Kidney tubule cell (primary cell): ENCODE results near the gene VWA7.

Source experiments
- DNase-seq: peaks from one replicate; pipeline ENCODE4 v3.0.0-alpha.2; 2018; ENCODE audit warnings: low spot score

The VWA7 gene

DNA sequence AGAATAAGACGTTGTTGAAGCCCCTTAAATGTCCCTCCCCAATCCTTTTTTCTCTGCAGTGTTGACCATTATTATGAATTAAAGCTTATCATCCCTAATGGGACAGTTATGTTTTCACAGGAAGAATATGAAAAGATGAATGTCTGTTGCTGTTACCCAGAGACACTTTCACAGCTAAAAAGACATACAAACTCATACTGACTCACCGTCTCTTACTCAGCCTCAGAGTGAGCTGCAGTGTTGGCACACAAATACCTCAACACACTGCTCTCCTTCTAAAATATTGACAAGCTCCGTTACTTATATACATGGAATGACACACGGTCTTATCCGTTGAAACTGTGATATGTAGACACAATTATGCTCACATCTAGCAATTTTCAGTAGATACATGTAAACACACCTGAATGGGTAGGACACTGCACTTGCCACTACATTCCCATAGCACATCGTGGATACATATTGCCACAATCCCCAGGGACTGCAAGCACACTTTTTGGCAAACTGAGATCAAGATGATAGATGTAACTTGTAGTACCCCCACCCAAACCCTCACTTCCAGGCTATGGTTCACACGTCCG, 24.3 kb downstream of the VWA7 start:
- DNase-seq = peak; percentile 69

DNA sequence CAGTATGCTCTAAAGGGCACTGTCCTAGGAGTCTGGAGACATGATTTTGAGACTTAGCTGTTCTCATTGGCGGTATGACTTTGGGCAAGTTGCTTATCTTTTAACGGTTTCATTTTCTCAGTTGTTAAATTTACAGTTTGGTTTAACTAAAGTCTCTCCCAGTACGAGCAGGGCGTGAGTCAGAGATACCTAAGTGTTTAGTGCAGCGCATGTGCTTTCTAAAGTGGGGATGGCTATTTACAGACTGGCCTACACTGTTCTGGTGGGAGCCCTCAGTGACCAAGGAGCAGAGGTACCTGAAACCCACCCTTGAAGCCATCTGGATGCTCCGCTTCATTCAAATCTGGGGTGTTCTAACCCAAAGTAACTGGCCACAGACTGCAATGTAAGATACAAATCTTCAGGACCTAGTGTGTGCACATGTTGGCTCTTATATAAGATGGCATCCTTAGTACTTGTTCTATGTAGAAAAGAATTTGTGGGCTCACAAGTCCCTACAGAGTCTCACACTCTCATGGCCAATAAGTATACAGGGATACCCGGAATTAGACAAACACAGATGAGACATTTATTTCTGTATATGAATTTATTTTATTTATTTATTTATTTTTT, 26.6 kb downstream of the VWA7 start:
- DNase-seq = no peak

DNA sequence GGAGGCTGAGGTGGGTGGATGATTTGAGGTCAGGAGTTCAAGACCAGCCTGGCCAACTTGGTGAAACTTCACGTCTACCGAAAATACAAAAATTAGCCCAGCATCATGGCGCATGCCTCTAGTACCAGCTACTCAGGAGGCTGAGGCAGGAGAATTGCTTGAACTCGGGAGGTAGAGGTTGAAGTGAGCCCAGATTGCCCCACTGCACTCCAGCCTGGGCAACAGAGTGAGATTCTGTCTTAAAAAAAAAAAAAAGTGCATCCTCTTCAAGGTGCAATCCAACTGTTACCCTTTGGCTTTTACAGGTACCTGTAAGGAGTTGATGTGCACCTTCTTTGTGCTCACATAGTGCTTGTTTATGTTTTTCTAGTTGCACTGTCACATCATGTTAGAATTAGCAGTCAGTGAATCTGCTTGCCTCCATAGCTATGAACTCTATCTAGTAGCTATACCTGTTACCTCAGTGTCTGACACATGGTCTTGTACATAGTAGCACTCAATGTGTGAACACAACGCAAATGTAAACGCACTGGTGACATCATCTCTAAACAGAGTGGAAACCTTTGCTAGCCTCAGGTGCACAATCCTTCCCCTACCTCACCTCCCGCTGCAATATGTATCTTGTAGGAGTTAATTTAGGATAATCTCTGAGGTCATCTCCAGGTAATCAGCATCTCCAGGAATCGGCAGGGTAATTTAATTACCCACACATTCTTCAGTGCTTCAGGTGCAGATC, 27.7 kb downstream of the VWA7 start:
- DNase-seq = no peak

DNA sequence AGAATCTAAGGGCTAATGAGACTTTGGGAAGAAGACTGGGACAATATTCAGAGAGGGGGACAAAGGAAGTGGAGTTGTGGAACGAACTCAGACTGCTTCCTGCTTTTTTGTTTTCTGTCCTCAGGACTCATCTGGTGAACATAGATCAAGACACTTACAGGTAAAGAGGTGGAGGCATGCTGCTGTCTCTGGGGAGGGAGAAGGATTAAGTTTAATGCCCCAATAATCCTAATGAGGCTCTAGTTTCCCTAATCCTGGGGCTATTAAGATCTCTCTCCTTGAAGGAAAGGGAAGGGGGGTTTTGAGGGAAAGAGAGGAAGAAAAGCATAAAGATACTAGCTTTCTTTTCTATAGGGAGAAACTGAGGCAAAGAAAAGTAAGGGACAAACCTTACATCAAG, 32.7 kb downstream of the VWA7 start:
- DNase-seq = no peak

DNA sequence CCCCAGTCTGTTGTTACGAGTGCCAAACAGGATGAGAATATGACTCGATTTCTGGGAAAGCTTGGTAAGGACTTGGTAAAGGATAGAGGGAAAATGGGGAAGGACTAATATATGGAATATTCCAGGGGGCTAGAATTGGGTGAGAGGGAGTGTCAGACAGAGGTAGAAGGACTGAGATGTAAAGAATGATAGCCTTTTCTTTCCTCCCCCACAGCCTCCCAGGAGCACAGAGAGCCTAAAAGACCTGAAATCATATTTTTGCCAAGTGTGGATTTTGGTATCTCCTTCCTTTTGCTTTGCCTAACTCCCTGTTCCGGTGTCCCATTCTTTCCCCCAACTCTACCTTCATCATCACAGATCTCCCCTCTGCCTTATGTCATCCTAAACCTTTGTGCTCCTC, 34.2 kb downstream of the VWA7 start:
- DNase-seq = no peak

DNA sequence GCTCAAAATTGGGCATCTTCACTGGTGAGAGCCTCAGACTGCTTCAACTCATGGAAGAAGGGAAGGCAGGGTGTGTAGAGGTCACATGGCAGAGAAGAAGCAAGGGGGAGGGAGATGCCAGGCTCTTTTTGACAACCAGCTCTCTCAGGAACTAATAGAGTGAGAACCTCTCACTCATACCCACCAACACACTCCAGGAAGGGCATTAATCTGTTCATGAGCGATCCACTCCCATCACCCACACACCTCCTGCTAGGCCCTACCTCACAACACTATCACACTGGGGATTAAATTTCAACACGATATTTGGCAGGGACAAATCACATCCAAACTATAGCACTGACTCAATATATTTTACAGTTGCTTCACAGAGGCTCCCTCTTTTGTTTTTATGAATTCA, 35.3 kb downstream of the VWA7 start:
- no peak for DNase-seq

DNA sequence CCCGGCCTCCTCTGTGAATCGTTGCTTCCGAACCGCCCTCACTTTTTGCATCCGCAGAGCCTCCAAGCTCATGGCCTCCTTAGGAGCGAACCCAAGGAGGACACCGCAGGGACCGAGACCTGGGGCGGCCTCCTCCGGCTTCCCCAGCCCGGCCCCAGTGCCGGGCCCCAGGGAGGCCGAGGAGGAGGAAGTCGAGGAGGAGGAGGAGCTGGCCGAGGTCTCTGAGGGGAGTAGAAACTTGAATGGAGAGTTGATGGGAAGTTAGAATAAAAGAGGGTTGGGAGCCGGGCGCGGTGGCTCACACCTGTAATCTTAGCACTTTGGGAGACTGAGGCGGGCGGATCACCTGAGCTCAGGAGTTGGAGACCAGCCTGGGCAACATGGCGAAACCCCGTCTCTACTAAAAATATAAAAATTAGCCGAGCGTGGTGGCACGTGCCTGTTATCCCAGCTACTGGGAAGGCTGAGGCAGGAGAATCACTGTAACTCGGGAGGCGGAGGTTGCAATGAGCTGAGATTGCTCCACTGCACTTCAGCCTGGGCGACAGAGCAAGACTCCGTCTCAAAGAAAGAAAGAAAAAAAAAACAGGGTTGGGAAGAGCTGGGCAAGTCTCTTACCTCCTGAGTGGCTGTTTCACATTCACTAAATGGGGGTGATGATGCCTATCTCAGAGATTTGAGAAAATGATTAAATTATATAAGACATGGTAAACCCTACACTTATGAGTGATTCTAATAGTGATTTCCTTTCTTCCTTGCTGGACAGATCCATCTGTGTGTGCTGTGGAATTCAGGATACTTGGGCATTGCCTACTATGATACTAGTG, 36.5 kb downstream of the VWA7 start:
- DNase-seq = peak; percentile 49

DNA sequence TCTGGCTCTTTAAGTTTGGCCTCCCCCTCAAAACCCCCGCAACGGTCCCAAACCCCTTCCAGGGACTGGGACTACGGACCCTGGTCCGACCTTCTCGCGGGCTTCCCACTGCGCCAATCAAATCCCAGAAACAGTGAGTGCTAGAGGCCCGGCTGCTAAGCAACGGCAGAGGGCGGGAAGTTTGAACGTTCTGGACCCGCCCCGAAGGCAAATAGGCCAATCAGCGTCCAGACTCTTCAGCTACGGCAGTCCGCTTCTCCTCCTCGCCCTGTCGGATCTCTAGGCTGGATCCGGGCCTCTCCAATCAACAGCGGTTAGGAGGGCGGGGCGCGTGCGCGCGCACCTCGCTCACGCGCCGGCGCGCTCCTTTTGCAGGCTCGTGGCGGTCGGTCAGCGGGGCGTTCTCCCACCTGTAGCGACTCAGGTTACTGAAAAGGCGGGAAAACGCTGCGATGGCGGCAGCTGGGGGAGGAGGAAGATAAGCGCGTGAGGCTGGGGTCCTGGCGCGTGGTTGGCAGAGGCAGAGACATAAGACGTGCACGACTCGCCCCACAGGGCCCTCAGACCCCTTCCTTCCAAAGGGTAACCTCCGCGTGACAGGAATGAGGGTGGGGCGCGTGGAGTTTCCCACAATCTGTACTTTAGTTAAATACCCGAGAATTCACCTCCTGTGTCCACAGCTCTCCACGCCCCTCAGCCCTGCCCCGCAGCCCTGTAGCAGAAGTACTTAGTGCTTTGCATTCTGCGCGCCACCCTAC, 37.3 kb downstream of the VWA7 start, which contains the start of gene MSH5:
Gene MSH5, plus strand, starts transcription at position 367 of the 758 bp plus-strand sequence. CDS start 462 bp downstream, outside the sequence.
- DNase-seq = peak; percentile 100

DNA sequence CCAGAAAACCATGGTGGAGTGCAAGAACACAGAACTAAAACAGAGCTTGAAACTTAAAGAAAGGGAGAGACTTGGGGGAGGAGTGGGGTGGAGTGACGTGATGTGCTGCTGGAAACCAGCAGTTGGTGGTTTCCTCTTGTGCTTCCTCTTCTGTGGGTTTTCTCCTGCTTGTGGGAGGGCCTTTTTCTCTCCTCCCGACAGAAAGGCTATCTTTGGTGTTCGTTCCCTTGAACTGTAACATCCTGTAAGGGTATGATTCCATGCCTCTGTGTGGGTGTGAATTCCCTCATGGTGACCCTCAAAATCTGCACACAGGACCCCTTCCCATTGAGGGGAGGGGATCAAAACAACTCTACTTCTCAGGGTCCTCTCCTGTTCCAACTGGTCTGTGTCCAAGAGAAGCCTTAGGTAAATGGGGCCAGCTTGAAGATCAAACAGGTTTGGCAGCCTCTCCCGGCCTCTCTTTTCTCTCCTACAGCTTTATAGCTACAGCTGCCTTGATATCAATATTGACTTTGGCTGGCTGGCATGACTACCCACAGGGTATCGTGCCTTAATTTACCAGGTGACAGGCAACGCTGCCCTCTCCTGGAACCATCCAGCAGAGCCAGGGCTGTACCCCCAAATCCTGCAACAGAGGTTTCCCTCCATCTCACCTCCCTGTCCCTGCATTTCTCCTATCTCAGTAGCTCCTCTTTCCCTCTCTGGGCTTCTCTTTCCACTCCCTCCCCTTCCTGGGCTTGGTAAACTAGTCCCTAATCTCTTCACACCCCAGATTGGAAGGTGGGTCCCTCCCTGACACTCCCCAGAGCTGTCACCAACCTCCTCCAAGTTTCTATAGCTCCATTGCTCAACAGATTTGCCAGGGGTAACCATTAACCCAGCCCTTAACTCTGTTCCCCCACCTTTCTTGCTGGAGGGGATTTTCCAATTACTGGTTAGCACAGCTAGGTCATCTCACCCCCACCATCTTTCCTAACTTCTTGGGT, 38.8 kb downstream of the VWA7 start:
- DNase-seq = peak; percentile 91

DNA sequence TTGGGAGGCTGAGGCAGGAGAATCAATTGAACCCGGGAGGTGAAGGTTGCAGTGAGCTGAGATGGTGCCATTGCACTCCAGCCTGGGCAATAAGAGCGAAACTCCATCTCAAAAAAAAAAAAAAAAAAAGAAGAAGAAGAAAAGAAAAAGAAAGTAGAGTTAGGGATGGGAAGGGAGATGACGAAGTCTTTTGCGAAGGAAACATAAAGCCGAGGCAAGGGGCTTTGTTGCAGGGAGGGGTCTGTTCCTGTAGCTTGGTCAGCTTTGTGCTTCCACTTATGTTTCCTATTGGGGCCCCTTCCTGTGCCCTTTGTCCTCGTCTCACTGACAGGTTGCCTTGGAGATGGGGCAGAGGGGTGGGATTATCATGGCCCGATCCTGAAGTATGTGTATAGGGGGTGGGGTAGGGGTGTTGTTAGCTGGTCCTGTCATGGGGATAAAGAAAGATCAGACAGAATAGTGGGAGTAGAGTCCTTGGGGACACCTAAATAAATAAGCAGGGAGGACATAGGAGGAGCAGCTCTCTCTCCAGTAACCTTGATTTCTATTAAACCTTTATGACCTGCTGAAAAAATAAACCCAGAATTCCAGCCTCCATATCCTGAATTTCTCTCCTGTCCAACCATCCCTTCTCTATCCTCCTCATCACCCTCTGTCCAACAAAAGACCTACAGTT, 39.7 kb downstream of the VWA7 start:
- no peak for DNase-seq

DNA sequence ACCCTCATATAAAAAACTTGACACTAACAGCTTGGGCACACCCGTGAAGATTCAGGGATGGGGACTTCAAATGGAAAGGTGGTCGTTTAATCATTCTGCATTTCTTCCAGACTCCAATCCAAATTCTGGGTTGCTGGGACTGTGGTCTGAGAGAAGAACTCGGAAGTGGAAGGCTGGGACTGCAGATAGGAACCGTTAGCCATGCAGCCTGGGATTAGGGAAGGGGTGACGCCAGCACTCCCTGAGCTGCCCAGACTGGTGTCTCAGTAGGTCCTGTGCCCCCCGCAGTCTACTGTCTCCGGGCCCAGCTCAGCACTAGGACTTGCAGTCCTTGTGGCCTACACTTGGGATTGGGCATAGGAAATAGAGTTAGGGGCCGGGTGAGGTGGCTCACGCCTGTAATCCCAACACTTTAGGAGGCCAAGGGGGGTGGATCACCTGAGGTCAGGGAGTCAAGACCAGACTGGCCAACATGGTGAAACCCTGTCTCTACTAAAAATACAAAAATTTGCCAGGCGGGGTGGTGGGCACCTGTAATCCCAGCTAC, 40.3 kb downstream of the VWA7 start:
- no peak for DNase-seq

DNA sequence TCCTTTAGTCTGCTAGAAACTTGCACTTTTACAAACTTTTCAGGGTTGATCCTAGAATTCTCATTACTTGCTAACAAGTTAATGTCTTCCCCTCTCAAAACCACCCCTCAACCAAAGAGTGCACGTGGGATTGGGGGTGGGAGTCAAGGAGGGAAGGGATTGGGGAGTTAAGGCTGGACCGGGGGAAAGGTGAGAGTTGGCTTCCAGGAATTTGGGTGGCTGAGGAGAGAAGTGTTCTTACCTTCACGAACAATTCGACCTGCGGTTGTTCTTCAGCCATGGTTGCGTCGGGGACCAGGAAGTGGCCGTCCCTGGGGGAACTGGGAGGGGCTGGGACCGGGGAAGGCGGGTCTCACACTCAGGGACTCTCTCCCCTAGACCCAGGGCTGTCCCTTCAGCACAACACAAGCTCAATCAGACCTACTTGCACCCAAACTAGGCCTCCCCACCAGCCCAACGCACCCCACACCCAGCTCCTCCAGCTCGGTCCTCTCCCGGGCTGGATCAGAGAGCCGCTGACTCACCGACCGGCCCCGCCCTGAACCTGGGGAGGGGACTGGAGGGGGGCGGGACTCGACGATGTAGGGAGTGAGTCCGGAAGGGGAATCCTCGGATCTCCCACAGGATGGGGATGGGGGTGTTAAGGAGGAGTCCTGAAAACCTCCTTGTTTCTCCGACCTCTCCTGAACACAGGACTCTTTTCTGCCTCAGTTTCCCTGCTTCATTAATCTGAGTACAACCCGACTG, 40.9 kb downstream of the VWA7 start, which contains the start of gene CLIC1:
Gene CLIC1, minus strand, starts transcription at position 510 of the 747 bp plus-strand sequence. Its CDS starts 230 bp downstream, at position 280.
- peak; percentile 92 for DNase-seq

DNA sequence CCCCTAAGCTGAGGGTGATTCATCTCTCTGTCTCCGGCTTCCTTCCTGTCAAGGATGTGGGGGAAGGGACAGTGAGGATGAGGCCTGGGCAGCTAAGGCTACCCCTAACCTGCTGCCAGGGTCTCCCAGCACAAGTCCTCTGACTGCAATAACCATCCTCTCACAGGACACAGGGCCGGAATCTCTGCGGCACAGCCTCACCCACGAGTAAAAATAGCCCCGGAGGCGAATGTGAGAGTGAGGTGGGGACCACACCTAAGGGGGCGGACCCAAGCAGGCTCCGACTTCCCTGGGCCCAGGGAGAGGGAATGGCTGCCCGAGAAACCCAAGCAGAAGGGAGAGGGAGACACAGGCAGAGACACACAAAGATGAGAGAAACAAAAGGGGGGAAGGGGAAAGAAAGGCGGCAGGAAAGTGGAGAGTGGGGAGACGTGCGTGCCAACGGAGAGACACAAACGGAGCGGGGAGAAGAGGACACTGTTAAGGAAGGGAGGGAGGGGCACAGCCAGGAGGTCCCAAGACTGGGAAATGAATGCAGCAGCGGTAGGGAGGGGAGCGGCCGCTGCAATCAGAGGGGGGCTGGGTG, 42.2 kb downstream of the VWA7 start:
- DNase-seq = peak; percentile 91

DNA sequence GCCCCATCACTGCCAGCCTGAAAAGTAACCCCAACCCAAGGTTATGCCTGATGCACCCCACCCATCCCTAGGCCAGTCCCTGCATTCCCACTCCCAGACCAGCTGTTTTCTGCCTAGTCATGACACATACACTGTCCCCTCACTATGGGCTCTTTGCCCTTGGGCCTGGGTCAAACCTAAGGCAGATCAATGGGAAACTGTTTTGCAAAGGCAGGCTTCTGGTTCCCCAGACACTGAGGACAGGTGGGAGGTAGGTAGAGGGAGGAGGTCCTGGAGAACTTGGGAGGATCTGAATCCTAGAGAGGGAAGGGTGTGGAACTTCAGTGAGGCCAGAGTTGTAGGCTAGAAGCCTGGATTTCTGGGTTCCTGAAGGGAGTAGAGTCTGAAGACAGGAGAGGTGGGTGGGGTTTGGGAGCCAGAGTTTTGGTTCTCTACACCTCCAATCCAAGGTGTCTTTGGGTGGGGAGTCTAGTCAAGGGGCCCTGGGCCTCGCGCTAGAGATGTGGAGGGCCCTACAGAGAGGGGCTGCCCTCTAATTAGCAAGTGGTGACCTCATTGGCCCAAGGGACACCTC, 42.8 kb downstream of the VWA7 start:
- no peak for DNase-seq

DNA sequence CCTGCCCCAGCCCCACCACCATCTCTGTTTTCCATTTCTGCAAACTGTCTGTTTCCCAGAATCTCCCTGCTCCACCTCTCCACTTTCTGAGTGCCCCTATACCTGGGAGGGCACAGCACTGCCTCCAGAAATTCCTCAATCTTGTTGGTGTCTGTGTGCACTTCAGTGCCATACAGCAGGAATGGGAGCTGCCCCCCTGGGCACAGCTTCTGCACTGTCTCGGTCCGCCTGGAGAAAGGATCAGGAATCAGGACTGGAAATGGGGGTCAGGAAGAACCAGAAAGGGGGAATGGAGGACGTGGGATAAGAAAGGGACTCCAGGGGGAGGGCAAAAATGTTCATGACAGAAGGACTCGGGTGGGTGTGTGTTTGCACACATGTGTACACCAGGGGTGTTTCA, 43.4 kb downstream of the VWA7 start:
- DNase-seq = no peak

DNA sequence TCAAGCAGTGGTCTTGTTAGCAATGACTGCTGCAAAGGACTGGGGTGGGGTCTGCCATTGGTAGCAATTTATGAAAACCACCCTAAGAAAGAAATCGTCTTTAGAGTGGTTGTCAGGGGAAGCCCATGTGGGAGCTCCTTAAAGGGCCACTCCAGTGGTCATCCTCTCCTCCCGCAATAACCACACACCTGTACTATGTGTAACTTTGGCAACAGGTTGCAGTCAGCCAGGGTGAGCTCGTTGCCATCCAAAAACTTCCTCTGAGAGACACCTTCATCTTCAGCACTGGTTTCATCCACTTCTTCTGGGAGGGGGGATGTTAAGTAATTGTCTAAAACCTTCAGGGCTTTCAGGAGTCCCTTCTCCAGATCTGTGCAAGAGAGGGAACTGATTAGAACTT, 45.1 kb downstream of the VWA7 start:
- DNase-seq = no peak

DNA sequence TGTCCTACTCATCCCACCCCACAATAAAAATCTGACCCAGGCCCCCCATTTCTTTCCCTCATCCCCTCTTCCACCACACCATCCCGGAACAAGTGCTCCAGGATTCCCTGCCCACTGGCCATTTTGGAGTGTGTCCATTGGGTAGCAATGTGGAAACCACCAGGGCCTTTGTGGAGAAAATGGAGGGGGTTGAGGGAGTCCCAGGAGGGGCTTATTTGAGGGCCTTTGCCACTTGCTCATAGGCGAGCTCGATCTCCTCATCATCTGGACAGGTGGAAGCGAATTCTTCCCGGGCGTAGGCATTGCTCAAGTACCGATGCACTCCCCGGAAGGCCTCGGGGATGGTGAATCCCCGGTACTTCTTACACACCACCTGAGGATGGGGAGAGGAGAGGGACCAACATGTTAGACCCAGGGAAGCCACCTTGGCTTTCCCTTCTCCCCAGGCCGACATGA, 46.5 kb downstream of the VWA7 start:
- DNase-seq = no peak
